ES-I3 (cell line): ENCODE measurements around the gene PIGL.

ENCODE experiments used
- H3K36me3 ChIP-seq: 2 replicates; pipeline ENCODE4 v1.6.1; 2013; ENCODE audit warnings: mild to moderate bottlenecking, low read length, control low read depth, moderate library complexity; ENCODE audit not compliant: insufficient read depth
- H3K4me1 ChIP-seq: 2 replicates; pipeline ENCODE4 v1.6.1; 2013; ENCODE audit warnings: mild to moderate bottlenecking, control low read depth, low read length; ENCODE audit not compliant: insufficient read depth
- H3K9ac ChIP-seq: 2 replicates; pipeline ENCODE4 v1.6.1; 2013; ENCODE audit warnings: low read depth, mild to moderate bottlenecking, low read length, moderate library complexity
- H3K9me3 ChIP-seq: 2 replicates; pipeline ENCODE4 v1.6.1; 2013; ENCODE audit warnings: mild to moderate bottlenecking, low read length, moderate library complexity; ENCODE audit not compliant: control insufficient read depth, insufficient read depth

PIGL gene

GRCh38 chr17:16351831-16352230 is 134.8 kb downstream of the PIGL start:
- H3K36me3 ChIP-seq: no peaks in the 10 kb centered on the region; the same call in 1 of the 2 replicates
- no peaks in the 10 kb centered on the region for H3K9me3 ChIP-seq
- peak overlapping the region; percentile 97 for H3K9ac ChIP-seq
- H3K4me1 ChIP-seq: no peaks in the 10 kb centered on the region

- H3K36me3 ChIP-seq: no peaks in the 10 kb centered on the region; the same call in 1 of the 2 replicates
- H3K9me3 ChIP-seq: no peaks in the 10 kb centered on the region
- no peaks in the 10 kb centered on the region for H3K4me1 ChIP-seq
- peak overlapping the region; percentile 97 for H3K9ac ChIP-seq
Measured at GRCh38 chr17:16352303-16352666, 135.3 kb downstream of the PIGL start.

GRCh38 chr17:16352667-16353316 is 135.8 kb downstream of the PIGL start:
- peak overlapping the region; percentile 97 for H3K9ac ChIP-seq
- no peaks in the 10 kb centered on the region for H3K9me3 ChIP-seq
- no peaks in the 10 kb centered on the region; the same call in 1 of the 2 replicates for H3K36me3 ChIP-seq
- no peaks in the 10 kb centered on the region for H3K4me1 ChIP-seq

GRCh38 chr17:16353317-16354174 is 136.5 kb downstream of the PIGL start, which contains the start of gene CENPV:
CENPV (minus strand) TSS chr17:16353469; CDS start chr17:16353436, 33 bp downstream.
- Histone ChIP-seq H3K36me3 (no peaks in the 10 kb centered on the region), H3K9ac (peak within 1 kb of the TSS; percentile 97), H3K4me1 (no peaks in the 10 kb centered on the region), H3K9me3 (no peaks in the 10 kb centered on the region)

GRCh38 chr17:16354585-16354984 is 137.6 kb downstream of the PIGL start:
- Histone ChIP-seq H3K4me1 (no peaks in the 10 kb centered on the region), H3K36me3 (no peaks in the 10 kb centered on the region), H3K9ac (no peak overlapping the region), H3K9me3 (no peaks in the 10 kb centered on the region)

- no peaks in the 10 kb centered on the region for H3K4me1 ChIP-seq
- no peaks in the 10 kb centered on the region for H3K36me3 ChIP-seq
Measured at GRCh38 chr17:16358394-16358793, 141.4 kb downstream of the PIGL start.

GRCh38 chr17:16361874-16362273 is 144.9 kb downstream of the PIGL start:
- Histone ChIP-seq H3K9ac (no peak overlapping the region), H3K36me3 (no peaks in the 10 kb centered on the region), H3K4me1 (no peaks in the 10 kb centered on the region; the same call in 1 of the 2 replicates), H3K9me3 (no peaks in the 10 kb centered on the region)

More at GRCh38 chr17:16358394-16358793, 141.4 kb downstream of the PIGL start:
- H3K9me3 ChIP-seq: no peaks in the 10 kb centered on the region
- H3K9ac ChIP-seq: no peak overlapping the region

GRCh38 chr17:16363749-16364536 is 146.9 kb downstream of the PIGL start:
- no peaks in the 10 kb centered on the region; the same call in 1 of the 2 replicates for H3K4me1 ChIP-seq
- H3K36me3 ChIP-seq: no peaks in the 10 kb centered on the region
- no peak overlapping the region for H3K9ac ChIP-seq

GRCh38 chr17:16364625-16365024 is 147.6 kb downstream of the PIGL start:
- Histone ChIP-seq H3K36me3 (no peaks in the 10 kb centered on the region), H3K9me3 (no peaks in the 10 kb centered on the region), H3K4me1 (no peaks in the 10 kb centered on the region; the same call in 1 of the 2 replicates), H3K9ac (no peak overlapping the region)

More at GRCh38 chr17:16363749-16364536, 146.9 kb downstream of the PIGL start:
- no peaks in the 10 kb centered on the region for H3K9me3 ChIP-seq

GRCh38 chr17:16371742-16372141 is 154.7 kb downstream of the PIGL start:
- Histone ChIP-seq H3K36me3 (no peaks in the 10 kb centered on the region), H3K4me1 (no peaks in the 10 kb centered on the region), H3K9ac (no peak overlapping the region), H3K9me3 (no peaks in the 10 kb centered on the region)

- H3K36me3 ChIP-seq: no peaks in the 10 kb centered on the region
- no peaks in the 10 kb centered on the region for H3K9me3 ChIP-seq
- H3K4me1 ChIP-seq: no peaks in the 10 kb centered on the region; the same call in 1 of the 2 replicates
- no peak overlapping the region for H3K9ac ChIP-seq
Measured at GRCh38 chr17:16374146-16374938, 157.3 kb downstream of the PIGL start.
